Neural crest cell (in vitro differentiated cells): ENCODE measurements around the gene CD6. TPM values are rescaled to one million over a fixed set of nuclear protein-coding genes. Genes with fewer than 3 reads are reported as not detected.

Experiments used
- DNase-seq: peaks from one replicate; pipeline ENCODE4 v3.0.0; 2021; ENCODE audit warnings: low read depth, mixed read lengths, low spot score
- H3K27ac Mint-ChIP-seq: one replicate; pipeline ENCODE4 v1.8.0; 2021; ENCODE audit warnings: mild to moderate bottlenecking, mixed read lengths; ENCODE audit not compliant: unreplicated experiment
- H3K27me3 Mint-ChIP-seq: 2 replicates; pipeline ENCODE4 v1.8.0; 2021; ENCODE audit warnings: low read depth, mild to moderate bottlenecking, mixed read lengths
- H3K36me3 Mint-ChIP-seq: 2 replicates; pipeline ENCODE4 v1.8.0; 2021; ENCODE audit warnings: low read depth, mild to moderate bottlenecking, mixed read lengths
- H3K4me1 Mint-ChIP-seq: 2 replicates; pipeline ENCODE4 v1.8.0; 2021; ENCODE audit warnings: mixed read lengths
- H3K4me3 Mint-ChIP-seq: one replicate; pipeline ENCODE4 v1.8.0; 2021; ENCODE audit warnings: mild to moderate bottlenecking, mixed read lengths
- H3K9me3 Mint-ChIP-seq: 2 replicates; pipeline ENCODE4 v1.8.0; 2021; ENCODE audit warnings: mixed read lengths
- total RNA-seq: library from RNA; stranded (reverse); gene quantifications from 2 replicates; pipeline ENCODE4 v1.2.1, GENCODE V29; 2021
- TF ChIP-seq, protein P1 (sequence below): fragments of 200-600 bp; sonication (generic); conservative IDR thresholded peaks from 2 replicates; pipeline ENCODE4 v1.5.0; 2021; ENCODE audit warnings: antibody characterized with exemption, mild to moderate bottlenecking

Gene CD6
- total RNA-seq, 1 donor from 2014 or later = 0.30 TPM

DNA sequence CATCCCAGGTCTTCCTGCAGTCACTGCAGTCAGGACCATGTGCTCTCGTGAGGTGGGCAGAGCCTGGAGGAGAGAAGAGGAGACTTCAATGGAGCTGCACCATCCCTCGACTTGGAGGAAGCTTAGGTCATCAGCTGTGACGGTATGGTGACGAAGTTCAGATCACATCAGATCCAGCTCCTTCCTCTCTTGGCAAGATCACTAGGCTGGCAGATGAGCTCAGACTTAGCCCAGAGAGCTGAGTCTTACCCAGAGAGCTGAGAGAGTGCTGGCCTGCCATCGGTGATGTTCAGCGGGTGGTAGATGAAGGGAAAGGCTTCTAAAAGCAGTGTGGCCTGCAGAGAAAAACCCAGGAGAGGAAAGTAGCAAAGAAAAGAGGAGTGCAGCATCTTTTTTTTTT is 17.7 kb upstream of the CD6 start:
- no peak for DNase-seq
- Mint-ChIP-seq H3K4me3 (no peak overlapping the region), H3K27ac (peak overlapping the region; percentile 12), H3K9me3 (peaks cover 3% of the 10 kb centered on the region), H3K36me3 (no peaks in the 10 kb centered on the region), H3K27me3 (peaks cover 40% of the 10 kb centered on the region), H3K4me1 (peaks cover 28% of the 10 kb centered on the region)
- TF ChIP-seq, protein P1, sequence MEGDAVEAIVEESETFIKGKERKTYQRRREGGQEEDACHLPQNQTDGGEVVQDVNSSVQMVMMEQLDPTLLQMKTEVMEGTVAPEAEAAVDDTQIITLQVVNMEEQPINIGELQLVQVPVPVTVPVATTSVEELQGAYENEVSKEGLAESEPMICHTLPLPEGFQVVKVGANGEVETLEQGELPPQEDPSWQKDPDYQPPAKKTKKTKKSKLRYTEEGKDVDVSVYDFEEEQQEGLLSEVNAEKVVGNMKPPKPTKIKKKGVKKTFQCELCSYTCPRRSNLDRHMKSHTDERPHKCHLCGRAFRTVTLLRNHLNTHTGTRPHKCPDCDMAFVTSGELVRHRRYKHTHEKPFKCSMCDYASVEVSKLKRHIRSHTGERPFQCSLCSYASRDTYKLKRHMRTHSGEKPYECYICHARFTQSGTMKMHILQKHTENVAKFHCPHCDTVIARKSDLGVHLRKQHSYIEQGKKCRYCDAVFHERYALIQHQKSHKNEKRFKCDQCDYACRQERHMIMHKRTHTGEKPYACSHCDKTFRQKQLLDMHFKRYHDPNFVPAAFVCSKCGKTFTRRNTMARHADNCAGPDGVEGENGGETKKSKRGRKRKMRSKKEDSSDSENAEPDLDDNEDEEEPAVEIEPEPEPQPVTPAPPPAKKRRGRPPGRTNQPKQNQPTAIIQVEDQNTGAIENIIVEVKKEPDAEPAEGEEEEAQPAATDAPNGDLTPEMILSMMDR = no peak

DNA sequence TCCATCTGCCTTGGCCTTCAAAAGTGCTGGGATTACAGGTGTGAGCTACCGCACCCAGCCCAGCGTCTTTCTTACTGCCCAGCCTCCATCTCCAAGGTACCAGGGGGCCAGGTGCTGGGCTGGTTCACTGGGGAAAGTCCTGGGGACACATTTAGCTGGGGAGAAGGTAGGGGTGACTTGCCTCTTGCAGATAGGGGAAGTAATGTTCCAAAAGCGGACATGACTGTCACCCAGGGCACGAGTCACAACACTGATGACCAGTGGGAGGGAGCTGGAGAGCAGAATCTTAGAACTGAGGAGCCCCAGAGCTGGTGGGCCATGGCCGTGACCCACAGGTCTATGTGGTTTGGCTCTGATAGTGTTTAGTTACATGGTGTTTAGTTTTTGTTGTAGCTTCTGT is 17.1 kb upstream of the CD6 start:
- H3K4me1 Mint-ChIP-seq = peaks cover 28% of the 10 kb centered on the region
- DNase-seq = no peak
- no peak overlapping the region for H3K27ac Mint-ChIP-seq
- TF ChIP-seq, protein P1 = no peak
- peaks cover 35% of the 10 kb centered on the region for H3K27me3 Mint-ChIP-seq
- peaks cover 3% of the 10 kb centered on the region for H3K9me3 Mint-ChIP-seq
- no peaks in the 10 kb centered on the region for H3K36me3 Mint-ChIP-seq
- H3K4me3 Mint-ChIP-seq = no peak overlapping the region

DNA sequence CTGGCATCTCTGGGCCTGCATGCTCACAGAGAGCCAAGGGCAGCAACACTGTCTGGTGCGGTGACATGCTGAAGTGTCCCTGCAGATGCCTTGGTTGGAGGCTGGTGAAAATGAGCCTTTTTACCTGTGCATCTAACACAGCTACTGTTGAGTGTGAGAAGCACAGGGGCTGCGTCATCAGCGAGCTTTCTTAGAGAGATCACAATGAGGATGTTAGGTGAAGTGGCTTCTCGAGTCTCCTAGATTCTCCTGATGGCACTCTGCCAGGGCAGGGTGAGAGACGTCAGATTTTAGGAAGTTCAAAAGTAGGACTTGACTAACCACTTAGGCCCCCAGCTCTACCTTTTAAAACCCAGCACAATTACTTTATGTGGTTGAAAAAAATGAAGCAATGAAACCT is 15.9 kb upstream of the CD6 start:
- no peak overlapping the region for H3K4me3 Mint-ChIP-seq
- peaks cover 3% of the 10 kb centered on the region for H3K9me3 Mint-ChIP-seq
- no peak overlapping the region for H3K27ac Mint-ChIP-seq
- DNase-seq = no peak
- no peaks in the 10 kb centered on the region for H3K36me3 Mint-ChIP-seq
- H3K27me3 Mint-ChIP-seq = peaks cover 24% of the 10 kb centered on the region
- TF ChIP-seq, protein P1 = no peak
- H3K4me1 Mint-ChIP-seq = peaks cover 23% of the 10 kb centered on the region

DNA sequence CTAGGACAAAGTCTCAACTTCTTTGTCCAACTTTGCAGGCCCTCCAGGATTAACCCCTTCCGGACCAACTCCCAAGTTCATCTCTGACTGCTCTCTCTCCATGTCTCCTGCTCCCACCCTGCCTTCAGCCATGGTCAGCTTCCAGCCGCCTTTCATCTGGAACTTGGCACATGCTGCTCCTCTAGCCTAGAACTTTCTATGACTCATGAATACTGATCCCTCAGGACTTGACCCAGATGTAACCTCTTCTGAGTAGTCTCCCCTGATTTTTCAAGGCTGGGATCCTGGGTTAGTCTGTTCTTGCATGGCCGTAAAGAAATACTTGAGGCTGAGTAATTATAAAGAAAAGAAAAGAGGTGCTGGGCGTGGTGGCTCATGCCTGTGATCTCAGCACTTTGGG is 14.3 kb upstream of the CD6 start:
- no peaks in the 10 kb centered on the region for H3K36me3 Mint-ChIP-seq
- H3K4me1 Mint-ChIP-seq = peaks cover 17% of the 10 kb centered on the region
- no peak for DNase-seq
- H3K27ac Mint-ChIP-seq = no peak overlapping the region
- H3K27me3 Mint-ChIP-seq = peaks cover 14% of the 10 kb centered on the region
- no peak overlapping the region for H3K4me3 Mint-ChIP-seq
- TF ChIP-seq, protein P1 = no peak
- peaks cover 6% of the 10 kb centered on the region for H3K9me3 Mint-ChIP-seq

DNA sequence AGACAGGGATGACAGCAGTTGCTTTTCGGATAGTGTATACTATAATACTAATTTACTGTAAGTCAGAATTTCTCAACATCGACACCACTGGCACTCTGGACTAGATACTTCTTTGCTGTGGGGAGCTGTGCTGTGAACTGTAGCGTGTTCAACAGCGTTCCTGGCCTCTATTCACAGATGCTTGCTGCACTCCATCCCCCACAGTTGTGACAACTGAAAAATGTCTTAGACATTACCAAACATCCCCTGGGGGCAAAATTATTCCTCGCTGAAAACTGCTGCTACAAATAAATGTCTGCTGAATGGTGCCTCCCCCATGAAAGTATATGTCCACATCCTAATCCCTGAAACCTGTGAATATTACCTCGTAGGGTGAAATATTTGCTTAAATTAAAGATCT is 12.0 kb upstream of the CD6 start:
- H3K36me3 Mint-ChIP-seq = no peaks in the 10 kb centered on the region
- TF ChIP-seq, protein P1 = no peak
- H3K27me3 Mint-ChIP-seq = peaks cover 4% of the 10 kb centered on the region
- no peak overlapping the region for H3K27ac Mint-ChIP-seq
- no peak for DNase-seq
- H3K4me3 Mint-ChIP-seq = no peak overlapping the region
- H3K9me3 Mint-ChIP-seq = peaks cover 6% of the 10 kb centered on the region
- peaks cover 8% of the 10 kb centered on the region for H3K4me1 Mint-ChIP-seq

DNA sequence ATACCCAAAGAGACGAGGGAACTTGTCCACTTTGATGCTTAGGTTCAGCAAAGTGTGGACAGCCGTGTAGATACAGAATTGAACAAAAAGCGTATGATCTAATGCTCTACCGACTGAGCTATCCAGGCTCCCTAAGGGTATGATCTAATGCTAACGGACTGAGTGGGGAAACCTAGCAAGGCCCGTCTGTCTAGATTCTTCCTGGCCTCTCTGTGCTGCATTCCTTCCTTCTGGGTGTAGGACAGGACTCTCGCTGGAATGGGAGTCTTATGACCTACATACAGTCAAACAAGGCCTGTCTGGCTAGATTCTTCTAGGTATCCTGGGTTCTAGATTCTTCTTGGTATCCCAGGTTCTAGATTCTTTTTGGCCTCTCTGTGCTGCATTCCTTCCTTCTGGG is 11.1 kb upstream of the CD6 start:
- H3K4me1 Mint-ChIP-seq = peaks cover 8% of the 10 kb centered on the region
- peaks cover 6% of the 10 kb centered on the region for H3K9me3 Mint-ChIP-seq
- no peaks in the 10 kb centered on the region for H3K36me3 Mint-ChIP-seq
- peaks cover 4% of the 10 kb centered on the region for H3K27me3 Mint-ChIP-seq
- H3K4me3 Mint-ChIP-seq = no peak overlapping the region
- TF ChIP-seq, protein P1 = no peak
- no peak for DNase-seq
- H3K27ac Mint-ChIP-seq = no peak overlapping the region
